CD4-positive, alpha-beta T cell treated with Interleukin-4 for 1 hour (primary cell): ENCODE data around the gene GMPR.

Experiments used
- DNase-seq, 2 donors: peaks; one replicate each; pipeline ENCODE4 v3.0.0-alpha.2; 2020 to 2022

GMPR gene

DNA sequence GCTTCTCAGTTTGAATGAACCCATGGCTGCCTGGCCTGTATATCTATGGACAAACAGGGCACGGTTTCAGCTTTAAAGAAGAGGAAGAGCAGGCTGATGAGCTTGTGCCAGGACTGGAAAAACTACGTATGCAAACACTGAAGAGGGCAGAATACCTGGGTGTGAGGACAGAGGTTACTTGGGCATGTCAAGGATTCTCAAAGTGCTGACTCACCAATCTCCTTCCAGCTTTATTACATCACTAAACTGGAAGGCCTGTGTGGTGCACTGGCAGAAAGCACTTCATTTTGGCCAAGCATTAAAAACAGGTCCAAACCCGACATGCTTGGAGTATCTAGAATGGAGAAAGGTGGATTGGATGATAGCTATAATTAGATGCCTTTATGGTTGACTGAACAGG lies 95.2 kb downstream of the GMPR start:
- DNase-seq = no peak

DNA sequence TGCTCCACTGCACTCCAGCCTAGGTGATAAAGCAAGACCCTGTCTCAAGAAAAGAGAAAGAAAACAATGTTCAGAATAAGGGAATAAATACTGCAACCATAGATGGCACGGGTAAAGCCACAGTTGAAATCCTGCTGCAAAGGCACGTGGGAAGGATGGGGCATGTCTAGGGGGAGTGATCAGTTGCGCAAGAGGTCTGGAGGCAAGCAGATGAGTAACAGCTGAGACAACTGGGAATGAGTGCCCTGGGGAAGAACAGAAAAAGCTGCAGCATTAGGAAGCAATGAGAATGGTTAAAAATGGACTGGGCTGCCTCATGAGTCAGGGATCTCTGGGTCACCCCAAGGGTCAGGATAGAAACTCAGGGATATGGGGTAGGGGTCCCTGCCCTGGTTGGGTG lies 96.3 kb downstream of the GMPR start:
- DNase-seq = peak in 1 of 2 donors; percentile 38

DNA sequence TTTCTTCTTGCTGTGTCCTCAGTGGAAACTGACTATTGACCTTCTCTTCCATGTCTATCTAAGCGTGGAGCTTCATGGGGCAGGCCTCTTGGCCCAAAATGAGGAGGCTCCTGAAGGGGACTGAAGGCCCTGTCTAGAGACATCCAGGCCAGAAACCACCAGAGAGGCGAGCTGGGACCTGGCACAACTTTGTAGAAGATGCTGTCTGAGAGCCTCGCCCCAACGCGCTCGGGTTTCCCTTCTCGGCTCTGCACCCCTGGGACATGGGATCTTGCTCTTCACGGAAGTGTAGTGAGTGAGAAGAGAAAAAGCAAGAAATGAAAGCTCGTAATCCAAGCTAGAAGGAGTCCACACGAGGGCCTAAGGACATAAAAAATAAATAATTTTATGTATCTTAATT lies 96.8 kb downstream of the GMPR start:
- DNase-seq = no peak

DNA sequence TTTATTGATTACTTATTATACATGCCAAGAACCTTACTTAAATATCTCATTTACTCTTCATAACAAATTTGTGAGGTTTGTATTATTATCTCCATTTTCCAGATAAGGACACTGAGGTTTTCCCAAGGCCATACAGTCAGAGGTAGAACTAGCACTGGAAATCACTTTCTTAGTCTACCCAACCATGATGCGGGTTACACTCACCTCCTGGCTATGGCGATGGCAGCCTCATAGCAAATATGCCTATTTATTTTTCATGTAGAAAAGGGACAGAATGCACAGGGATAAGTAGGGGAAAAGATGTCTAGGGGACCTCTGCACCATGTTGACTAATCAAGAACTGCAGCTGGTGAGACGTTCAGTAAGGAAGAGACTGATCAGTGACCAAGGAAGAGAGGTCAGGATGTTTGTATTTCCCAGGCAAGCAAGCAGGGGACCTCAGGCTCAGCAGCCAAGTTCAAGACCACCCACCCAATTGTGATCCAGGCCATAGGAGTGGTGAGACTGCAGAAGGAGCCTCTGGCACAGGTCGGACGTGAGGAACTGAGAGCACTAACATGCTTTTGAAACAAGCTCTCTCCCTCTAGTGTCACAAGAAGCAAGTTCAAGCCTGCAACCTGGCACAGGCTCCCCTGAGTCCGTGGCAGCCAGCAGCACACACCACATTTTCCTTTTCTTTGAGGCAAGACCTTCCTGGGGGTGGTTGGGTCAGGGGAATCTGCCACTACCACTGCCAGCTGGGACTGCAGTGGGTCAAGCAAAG lies 97.8 kb downstream of the GMPR start:
- DNase-seq = no peak

DNA sequence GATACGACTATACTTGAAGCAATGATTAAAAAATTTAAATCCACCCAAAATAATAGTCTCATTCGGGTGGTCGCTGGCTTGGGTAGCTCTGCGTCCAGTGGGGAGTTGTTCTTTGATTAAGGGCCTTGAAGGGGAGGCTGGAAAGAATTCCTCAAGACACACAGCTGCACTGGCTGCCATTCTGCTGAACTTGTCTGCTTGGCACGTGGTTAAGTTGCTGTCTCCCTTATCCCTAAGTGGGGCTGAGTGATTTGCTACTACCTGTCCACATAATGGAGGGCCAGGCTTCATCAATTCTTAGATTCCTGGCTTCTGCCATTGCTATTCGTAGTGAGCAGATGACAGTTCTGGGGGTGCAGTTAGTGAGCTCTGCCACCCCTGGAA lies 98.5 kb downstream of the GMPR start:
- no peak for DNase-seq

DNA sequence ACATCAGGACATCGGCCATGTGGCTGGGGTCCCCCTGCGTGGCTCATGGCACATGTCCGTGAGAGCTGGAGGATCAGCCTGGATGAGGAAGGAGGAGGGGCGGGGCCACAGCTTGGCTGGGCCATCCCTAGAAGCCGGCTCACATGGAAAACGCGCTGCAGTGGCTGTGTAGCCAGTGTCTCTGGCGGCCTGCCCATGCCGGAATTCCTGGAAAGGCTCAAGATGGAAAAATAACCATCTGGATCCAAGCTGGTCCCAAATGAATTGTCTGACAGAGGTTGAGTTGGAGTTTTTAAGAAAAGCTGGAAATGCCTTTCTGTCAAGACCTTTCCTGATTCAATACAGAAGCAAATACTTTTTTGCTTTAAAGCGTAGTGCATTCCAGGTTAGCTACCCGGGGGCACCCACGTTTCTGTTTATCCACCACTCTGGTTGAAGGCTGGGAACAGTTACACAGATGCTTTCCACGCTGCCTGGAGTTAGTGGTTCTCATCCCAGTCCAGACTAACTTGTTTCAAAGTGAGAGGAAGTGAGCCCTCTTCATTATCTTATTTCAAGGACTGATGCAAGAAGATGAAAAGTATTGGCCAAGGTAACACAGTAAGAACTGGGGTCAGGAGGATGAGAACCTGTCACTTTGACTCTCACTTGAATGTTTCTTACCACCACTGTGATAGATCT lies 99.0 kb downstream of the GMPR start:
- DNase-seq = no peak

DNA sequence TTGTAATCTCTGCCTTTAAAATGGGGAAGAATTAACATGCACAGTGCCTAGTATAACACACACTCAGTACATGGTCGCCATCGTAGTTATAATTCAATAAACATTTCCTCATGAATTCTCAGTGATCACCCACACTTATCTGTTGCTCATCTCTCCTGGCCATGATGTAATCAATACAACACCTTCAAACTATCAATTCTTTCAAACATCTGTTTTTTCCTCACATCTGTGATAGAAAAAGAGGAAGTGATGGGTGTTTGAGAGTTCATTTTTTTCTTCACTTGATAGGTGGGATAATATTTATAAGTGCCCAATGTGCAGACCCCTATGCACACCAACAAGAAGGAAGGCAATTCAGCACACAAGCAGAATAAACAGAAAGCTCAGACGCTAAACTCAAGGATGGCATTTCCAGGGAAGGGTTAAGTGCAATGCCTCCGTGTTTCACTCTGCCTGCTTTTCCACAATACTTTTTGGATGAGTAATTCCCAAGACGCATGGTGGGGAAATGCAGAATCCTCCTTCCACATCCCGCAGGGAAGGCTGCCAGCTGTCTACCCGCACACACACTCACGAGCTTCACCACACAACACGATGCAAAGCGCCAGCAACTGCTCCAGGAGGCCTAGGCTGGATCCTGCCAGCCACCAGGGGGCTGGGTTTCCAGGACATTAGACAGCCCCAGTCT lies 100.3 kb downstream of the GMPR start:
- no peak for DNase-seq

DNA sequence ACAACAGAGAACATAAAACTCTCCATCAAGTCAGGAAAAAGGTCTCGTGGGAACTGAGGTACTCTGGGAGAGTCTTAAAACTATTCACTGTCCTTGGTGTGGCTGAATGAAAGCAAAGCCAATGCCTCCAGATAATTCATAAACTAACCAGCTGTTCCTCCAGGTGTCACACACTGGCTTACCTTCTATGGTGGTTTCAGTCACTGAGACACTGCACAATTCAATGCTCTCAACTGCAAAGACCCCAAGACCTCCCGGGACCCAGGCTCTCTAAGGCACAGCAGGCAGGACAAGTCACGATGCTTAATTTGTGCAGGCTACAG lies 100.8 kb downstream of the GMPR start:
- no peak for DNase-seq

DNA sequence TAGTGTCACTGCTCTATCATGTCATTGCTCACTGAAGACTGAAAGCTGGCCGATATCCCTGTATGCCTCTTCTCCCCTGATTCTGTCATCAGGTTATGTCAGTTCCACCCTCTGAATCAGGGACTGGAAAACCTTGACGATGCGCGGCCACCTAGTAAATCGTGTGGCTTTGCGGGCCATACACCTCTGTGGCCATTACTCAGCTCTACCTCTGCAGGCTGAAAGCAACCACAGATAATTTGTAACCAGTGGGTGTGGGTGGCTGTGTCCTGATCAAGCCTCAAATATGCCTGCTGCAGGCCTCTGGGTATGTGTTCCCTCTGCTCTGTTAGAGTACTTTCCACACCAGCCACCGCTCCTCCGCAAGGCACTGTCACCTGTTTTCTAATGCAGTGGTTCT lies 105.2 kb downstream of the GMPR start:
- no peak for DNase-seq

DNA sequence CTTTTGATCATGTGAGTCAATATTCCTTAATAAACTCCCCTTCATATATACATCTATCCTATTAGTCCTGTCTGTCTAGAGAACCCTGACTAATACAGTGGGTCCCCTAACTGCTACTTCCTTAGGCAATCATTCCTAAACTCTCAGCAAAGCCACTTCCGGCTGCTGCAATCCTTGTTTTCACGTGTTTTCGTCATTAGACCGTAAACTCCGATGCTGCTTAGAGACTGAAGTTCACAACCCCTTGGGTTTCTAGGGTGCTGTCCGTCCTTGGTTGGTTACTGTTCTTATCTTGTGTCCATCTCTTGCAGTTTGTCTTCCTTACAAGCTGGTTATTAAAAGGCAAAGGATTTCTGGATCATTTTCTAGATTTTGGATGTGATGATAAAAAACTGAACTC lies 106.4 kb downstream of the GMPR start:
- DNase-seq = no peak
